KMS-11 (cell line): ENCODE results near the gene TOR1AIP2.

Experiments
- H2AFZ ChIP-seq: fragments of 200-600 bp; sonication (generic); 2 replicates; pipeline ENCODE4 v1.6.1; 2016; ENCODE audit warnings: antibody characterized with exemption, mixed run types, low read depth
- H3K27ac ChIP-seq: fragments of 200-600 bp; sonication (generic); 2 replicates; pipeline ENCODE4 v1.6.1; 2016; ENCODE audit warnings: mild to moderate bottlenecking, mixed run types
- H3K27me3 ChIP-seq: fragments of 200-600 bp; sonication (generic); 2 replicates; pipeline ENCODE4 v1.6.1; 2017; ENCODE audit warnings: mild to moderate bottlenecking, low read depth, mixed run types, moderate library complexity; ENCODE audit not compliant: insufficient read depth
- H3K36me3 ChIP-seq: fragments of 200-600 bp; sonication (generic); 2 replicates; pipeline ENCODE4 v1.6.1; 2017; ENCODE audit warnings: mild to moderate bottlenecking, mixed run types; ENCODE audit not compliant: insufficient read depth
- H3K4me1 ChIP-seq: fragments of 200-600 bp; sonication (generic); 2 replicates; pipeline ENCODE4 v1.6.1; 2016; ENCODE audit warnings: mild to moderate bottlenecking, low read depth, mixed run types; ENCODE audit not compliant: poor library complexity, severe bottlenecking
- H3K4me2 ChIP-seq: fragments of 200-600 bp; sonication (generic); 2 replicates; pipeline ENCODE4 v1.7.0; 2016; ENCODE audit warnings: mild to moderate bottlenecking, mixed run types
- H3K4me3 ChIP-seq: fragments of 200-600 bp; sonication (generic); IDR thresholded peaks from 2 replicates; pipeline ENCODE4 v1.6.1; 2017; ENCODE audit warnings: low read depth, low read length, mixed read lengths; ENCODE audit not compliant: insufficient read depth
- H3K79me2 ChIP-seq: fragments of 200-600 bp; sonication (generic); 2 replicates; pipeline ENCODE4 v1.6.1; 2016; ENCODE audit warnings: low read depth, mixed run types; ENCODE audit not compliant: insufficient read depth
- H3K9ac ChIP-seq: fragments of 200-600 bp; sonication (generic); 2 replicates; pipeline ENCODE4 v1.6.1; 2016; ENCODE audit warnings: mild to moderate bottlenecking, mixed run types
- H4K20me1 ChIP-seq: fragments of 200-600 bp; sonication (generic); 2 replicates; pipeline ENCODE4 v1.6.1; 2016; ENCODE audit warnings: mild to moderate bottlenecking, mixed run types; ENCODE audit not compliant: insufficient read depth
- TF ChIP-seq, protein P1 (sequence below): fragments of 200-600 bp; sonication (generic); conservative IDR thresholded peaks from 2 replicates; pipeline ENCODE4 v1.6.1; 2017; ENCODE audit warnings: low read depth, mild to moderate bottlenecking, antibody characterized with exemption, low read length, moderate library complexity, mixed read lengths

TOR1AIP2 gene

DNA sequence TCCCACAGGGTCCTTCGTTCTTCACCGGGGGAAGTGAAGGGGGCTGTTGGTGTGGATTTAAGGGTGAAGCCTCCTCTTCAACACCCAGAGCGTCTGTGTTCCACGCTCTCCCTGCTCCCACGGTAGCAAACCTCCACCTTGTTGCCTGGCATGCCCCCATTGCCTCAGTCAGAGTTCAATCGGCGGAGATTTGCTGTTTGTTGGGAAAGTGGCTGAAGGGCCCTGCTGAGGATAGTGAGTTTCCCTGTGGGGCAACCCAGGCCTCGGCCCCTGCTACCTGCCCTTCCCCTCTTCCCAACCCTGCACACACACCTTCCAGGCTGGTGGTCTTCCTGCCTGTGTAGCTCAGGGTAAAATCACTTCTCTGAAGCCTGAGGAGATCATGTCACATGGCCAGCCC is 60.5 kb downstream of the TOR1AIP2 start:
- H3K9ac ChIP-seq, result no peak overlapping the region
- H3K4me1 ChIP-seq, result peaks cover 27% of the 10 kb centered on the region
- no peaks in the 10 kb centered on the region for H3K79me2 ChIP-seq
- H2AFZ ChIP-seq, result no peak overlapping the region
- no peaks in the 10 kb centered on the region for H4K20me1 ChIP-seq
- no peaks in the 10 kb centered on the region for H3K36me3 ChIP-seq
- H3K27ac ChIP-seq, result no peak overlapping the region
- TF ChIP-seq, protein P1, sequence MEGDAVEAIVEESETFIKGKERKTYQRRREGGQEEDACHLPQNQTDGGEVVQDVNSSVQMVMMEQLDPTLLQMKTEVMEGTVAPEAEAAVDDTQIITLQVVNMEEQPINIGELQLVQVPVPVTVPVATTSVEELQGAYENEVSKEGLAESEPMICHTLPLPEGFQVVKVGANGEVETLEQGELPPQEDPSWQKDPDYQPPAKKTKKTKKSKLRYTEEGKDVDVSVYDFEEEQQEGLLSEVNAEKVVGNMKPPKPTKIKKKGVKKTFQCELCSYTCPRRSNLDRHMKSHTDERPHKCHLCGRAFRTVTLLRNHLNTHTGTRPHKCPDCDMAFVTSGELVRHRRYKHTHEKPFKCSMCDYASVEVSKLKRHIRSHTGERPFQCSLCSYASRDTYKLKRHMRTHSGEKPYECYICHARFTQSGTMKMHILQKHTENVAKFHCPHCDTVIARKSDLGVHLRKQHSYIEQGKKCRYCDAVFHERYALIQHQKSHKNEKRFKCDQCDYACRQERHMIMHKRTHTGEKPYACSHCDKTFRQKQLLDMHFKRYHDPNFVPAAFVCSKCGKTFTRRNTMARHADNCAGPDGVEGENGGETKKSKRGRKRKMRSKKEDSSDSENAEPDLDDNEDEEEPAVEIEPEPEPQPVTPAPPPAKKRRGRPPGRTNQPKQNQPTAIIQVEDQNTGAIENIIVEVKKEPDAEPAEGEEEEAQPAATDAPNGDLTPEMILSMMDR, result no peak
- H3K27me3 ChIP-seq, result no peaks in the 10 kb centered on the region
- H3K4me3 ChIP-seq, result no peak overlapping the region
- H3K4me2 ChIP-seq, result no peak overlapping the region

DNA sequence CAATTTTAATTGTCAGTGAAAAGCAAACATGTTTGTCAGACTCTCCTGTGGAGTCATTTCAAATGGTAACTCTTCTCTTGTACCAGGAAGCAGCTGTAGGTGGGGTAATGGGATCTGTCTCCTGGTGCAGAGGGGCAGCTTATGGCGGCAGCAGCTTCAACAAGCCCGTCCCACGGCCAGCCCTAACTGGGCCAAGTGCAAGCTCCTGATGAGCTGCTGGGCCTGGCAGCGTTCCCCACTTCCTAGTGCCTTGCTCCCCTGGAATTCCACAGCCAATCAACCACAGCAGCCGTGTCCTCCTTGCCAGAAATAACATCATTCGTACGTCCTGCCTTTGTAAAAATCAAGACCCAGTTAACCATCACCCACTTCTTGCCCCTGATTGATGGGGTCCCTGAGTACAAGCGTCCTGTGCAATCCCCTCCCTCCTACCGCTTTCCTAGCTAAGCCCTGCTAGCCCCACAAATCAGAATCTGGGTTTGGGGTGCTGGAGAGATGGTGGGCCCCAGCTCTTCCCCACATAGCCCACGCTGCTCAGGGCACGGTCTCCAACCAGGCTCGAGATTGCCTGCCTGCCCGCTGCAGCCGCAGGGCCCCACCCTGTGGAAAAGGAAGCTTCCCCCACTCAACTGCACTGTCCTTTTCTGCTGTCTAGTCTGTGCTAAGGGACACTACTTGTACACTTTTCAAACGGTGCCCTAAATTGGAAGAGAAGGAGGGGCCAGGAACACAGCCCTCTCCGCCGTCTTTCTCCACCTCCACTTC is 61.2 kb downstream of the TOR1AIP2 start:
- Histone ChIP-seq H3K4me3 (no peak overlapping the region), H2AFZ (peak overlapping the region; percentile 81; the same call in 1 of the 2 replicates), H3K36me3 (no peaks in the 10 kb centered on the region), H3K79me2 (no peaks in the 10 kb centered on the region), H4K20me1 (no peaks in the 10 kb centered on the region), H3K27ac (no peak overlapping the region), H3K9ac (no peak overlapping the region), H3K4me2 (no peak overlapping the region), H3K4me1 (peaks cover 20% of the 10 kb centered on the region), H3K27me3 (no peaks in the 10 kb centered on the region)
- TF ChIP-seq, protein P1, result no peak

DNA sequence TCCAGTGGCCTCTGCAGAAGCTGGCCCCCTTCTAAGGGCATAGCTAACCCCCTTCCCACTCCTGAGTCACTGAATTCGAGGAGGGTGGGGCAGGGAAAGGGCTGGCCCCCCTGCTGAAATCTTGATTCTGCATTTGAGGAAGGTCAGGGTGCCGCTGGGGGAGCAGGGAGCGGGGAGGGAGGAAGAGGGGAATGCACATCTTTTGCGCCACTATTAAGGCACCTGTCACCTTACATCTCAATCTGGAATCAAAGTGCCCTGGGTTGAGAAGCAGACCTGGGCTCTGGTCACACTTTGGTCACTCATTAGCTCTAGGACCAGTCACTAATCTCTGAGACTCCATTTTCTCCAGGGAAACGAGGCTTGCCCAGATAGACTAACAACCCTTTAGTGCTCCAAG is 62.0 kb downstream of the TOR1AIP2 start:
- Histone ChIP-seq H3K9ac (no peak overlapping the region; the same call in 1 of the 2 replicates), H3K4me1 (peaks cover 12% of the 10 kb centered on the region), H3K27me3 (no peaks in the 10 kb centered on the region), H3K36me3 (no peaks in the 10 kb centered on the region), H3K79me2 (no peaks in the 10 kb centered on the region), H3K4me2 (peak overlapping the region; percentile 58), H3K27ac (no peak overlapping the region), H3K4me3 (no peak overlapping the region), H2AFZ (peak overlapping the region; percentile 81), H4K20me1 (no peaks in the 10 kb centered on the region)
- TF ChIP-seq, protein P1, result no peak

DNA sequence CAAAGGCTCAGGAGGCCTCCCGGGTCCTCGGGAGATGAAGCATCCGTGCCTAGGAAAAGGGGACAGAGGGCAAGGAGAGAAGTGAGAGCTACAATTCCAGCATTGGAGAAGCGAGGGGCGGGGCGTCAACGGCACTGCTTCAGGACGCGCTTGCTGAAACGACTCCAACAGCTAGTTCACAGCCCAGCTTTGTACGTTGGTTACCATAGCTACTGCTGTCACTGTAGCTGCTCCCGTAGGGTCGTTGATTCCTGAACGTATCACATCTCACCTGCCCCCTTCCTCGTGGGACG is 63.1 kb downstream of the TOR1AIP2 start:
- Histone ChIP-seq H3K4me3 (no peak overlapping the region), H3K9ac (no peak overlapping the region; the same call in 1 of the 2 replicates), H3K4me2 (peak overlapping the region; percentile 58; the same call in 1 of the 2 replicates), H2AFZ (peak overlapping the region; percentile 81), H3K27me3 (no peaks in the 10 kb centered on the region), H4K20me1 (no peaks in the 10 kb centered on the region), H3K79me2 (no peaks in the 10 kb centered on the region), H3K4me1 (peaks cover 5% of the 10 kb centered on the region), H3K36me3 (no peaks in the 10 kb centered on the region), H3K27ac (no peak overlapping the region)
- TF ChIP-seq, protein P1, result no peak
